Panc1 (cell line): ENCODE results near the gene KIF7. TPM values are rescaled to one million over a fixed set of nuclear protein-coding genes. Genes with fewer than 3 reads are reported as not detected.

ENCODE experiments used
- ATAC-seq: fragments of 200-7000 bp; cut with Tn5 transposase; 2 replicates; pipeline ENCODE4 v1.9.1; 2020; ENCODE audit warnings: mild to moderate bottlenecking, moderate library complexity
- BruUV-seq: library from RNA; stranded (reverse); fragments of 400-500 nt; replicated peaks from 2 replicates; lab custom pipeline; 2021; lab: Mats Ljungman, UMichigan
- CTCF ChIA-PET: fragments of 300-600 bp; sonication (Branson Sonifier 250); formaldehyde crosslinking; loops from one replicate; lab custom pipeline; 2022; ENCODE audit warnings: antibody characterized with exemption; lab: Charles Lee
- POLR2A ChIA-PET: fragments of 300-600 bp; sonication (Branson Sonifier 250); formaldehyde crosslinking; loops from one replicate; lab custom pipeline; 2022; ENCODE audit warnings: antibody characterized with exemption; lab: Charles Lee
- DNase-seq: peaks from one replicate; pipeline ENCODE4 v3.0.0-alpha.2; 2010; ENCODE audit warnings: low read depth, low spot score
- H3K27ac ChIP-seq: 2 replicates; pipeline ENCODE4 v1.5.1; 2011; ENCODE audit warnings: mild to moderate bottlenecking, low read length, inconsistent platforms
- H3K27me3 ChIP-seq: fragments of 200-500 bp; sonication (Bioruptor generic); 2 replicates; pipeline ENCODE4 v1.6.0; 2014; ENCODE audit warnings: low read length, inconsistent platforms; ENCODE audit not compliant: control insufficient read depth, insufficient read depth
- H3K36me3 ChIP-seq: fragments of 200-500 bp; sonication (Bioruptor generic); 2 replicates; pipeline ENCODE4 v1.5.1; 2014; ENCODE audit warnings: inconsistent platforms, mild to moderate bottlenecking, low read length, moderate library complexity; ENCODE audit not compliant: control insufficient read depth, insufficient read depth
- H3K4me1 ChIP-seq: 2 replicates; pipeline ENCODE4 v1.5.1; 2011; ENCODE audit warnings: inconsistent platforms, mild to moderate bottlenecking, low read length, moderate library complexity; ENCODE audit not compliant: control insufficient read depth, insufficient read depth
- H3K4me3 ChIP-seq, 2 experiments: 2 replicates each; pipeline ENCODE4 v1.5.1; 2011 to 2012; ENCODE audit warnings: low read depth in 2 of 2, low read length in 2 of 2, mild to moderate bottlenecking in 2 of 2, inconsistent platforms in 1 of 2, moderate library complexity in 1 of 2
- H3K9me3 ChIP-seq: fragments of 200-500 bp; sonication (Bioruptor generic); 2 replicates; pipeline ENCODE4 v1.5.1; 2014; ENCODE audit warnings: low read depth, mild to moderate bottlenecking, inconsistent platforms, low read length, moderate library complexity; ENCODE audit not compliant: control insufficient read depth, insufficient read depth
- CTCF ChIP-seq: fragments of 450-650 bp; IDR thresholded peaks from 2 replicates; pipeline ENCODE4 v1.5.1; 2017; ENCODE audit warnings: mild to moderate bottlenecking
- POLR2AphosphoS5 ChIP-seq: IDR thresholded peaks from 2 replicates; pipeline ENCODE4 v1.6.1; 2012; ENCODE audit warnings: mild to moderate bottlenecking, low read depth, low read length, moderate library complexity
- SIN3A ChIP-seq: IDR thresholded peaks from 2 replicates; pipeline ENCODE4 v1.6.1; 2012; ENCODE audit warnings: low read depth, mild to moderate bottlenecking, low read length, moderate library complexity, borderline replicate concordance; ENCODE audit not compliant: insufficient read depth
- TCF7L2 ChIP-seq: IDR thresholded peaks from 2 replicates; pipeline ENCODE4 v1.6.1; 2011; ENCODE audit warnings: mild to moderate bottlenecking, low read depth, low read length, inconsistent platforms
- in situ Hi-C: cut with HindIII; loops from 2 replicates; pipeline ENCODE4 v1.10.0; 2016; ENCODE audit warnings: low sequenced_read_pairs, low pct_unique_long_range_greater_than_20kb
- intact Hi-C: fragments of 100-400 bp; cut with micrococcal nuclease; formaldehyde crosslinking; loops from one replicate; pipeline ENCODE4 v1.10.0; 2022; ENCODE audit not compliant: unreplicated experiment
- total RNA-seq: library from RNA; stranded (reverse); gene quantifications from one replicate; pipeline ENCODE4 v1.2.1, GENCODE V29; 2021; ENCODE audit not compliant: unreplicated experiment
- TF ChIP-seq, protein P1 (sequence below), 2 experiments: IDR thresholded peaks; 2 replicates each; pipeline ENCODE4 v1.6.1; 2011 to 2012; ENCODE audit warnings: low read depth in 2 of 2, control low read depth in 1 of 2, low read length in 1 of 2, mild to moderate bottlenecking in 1 of 2, moderate library complexity in 1 of 2; ENCODE audit not compliant: insufficient read depth in 1 of 2

KIF7 gene
- total RNA-seq, 1 experiment from 2014 or later = 6.5 TPM

- in situ Hi-C loops = no loop called here
- ATAC-seq = no peak
- intact Hi-C loops = no loop called here
- CTCF ChIA-PET = no interaction called here
- Histone ChIP-seq H3K9me3 (no peaks in the 10 kb centered on the region), H3K4me1 (no peaks in the 10 kb centered on the region), H3K4me3 (no peak overlapping the region), H3K36me3 (peaks cover 44% of the 10 kb centered on the region; the same call in 1 of the 2 replicates), H3K27me3 (no peaks in the 10 kb centered on the region), H3K27ac (no peak overlapping the region)
- TF ChIP-seq SIN3A (no peak), TCF7L2 (no peak), CTCF (no peak), POLR2AphosphoS5 (no peak)
- TF ChIP-seq, protein P1, sequence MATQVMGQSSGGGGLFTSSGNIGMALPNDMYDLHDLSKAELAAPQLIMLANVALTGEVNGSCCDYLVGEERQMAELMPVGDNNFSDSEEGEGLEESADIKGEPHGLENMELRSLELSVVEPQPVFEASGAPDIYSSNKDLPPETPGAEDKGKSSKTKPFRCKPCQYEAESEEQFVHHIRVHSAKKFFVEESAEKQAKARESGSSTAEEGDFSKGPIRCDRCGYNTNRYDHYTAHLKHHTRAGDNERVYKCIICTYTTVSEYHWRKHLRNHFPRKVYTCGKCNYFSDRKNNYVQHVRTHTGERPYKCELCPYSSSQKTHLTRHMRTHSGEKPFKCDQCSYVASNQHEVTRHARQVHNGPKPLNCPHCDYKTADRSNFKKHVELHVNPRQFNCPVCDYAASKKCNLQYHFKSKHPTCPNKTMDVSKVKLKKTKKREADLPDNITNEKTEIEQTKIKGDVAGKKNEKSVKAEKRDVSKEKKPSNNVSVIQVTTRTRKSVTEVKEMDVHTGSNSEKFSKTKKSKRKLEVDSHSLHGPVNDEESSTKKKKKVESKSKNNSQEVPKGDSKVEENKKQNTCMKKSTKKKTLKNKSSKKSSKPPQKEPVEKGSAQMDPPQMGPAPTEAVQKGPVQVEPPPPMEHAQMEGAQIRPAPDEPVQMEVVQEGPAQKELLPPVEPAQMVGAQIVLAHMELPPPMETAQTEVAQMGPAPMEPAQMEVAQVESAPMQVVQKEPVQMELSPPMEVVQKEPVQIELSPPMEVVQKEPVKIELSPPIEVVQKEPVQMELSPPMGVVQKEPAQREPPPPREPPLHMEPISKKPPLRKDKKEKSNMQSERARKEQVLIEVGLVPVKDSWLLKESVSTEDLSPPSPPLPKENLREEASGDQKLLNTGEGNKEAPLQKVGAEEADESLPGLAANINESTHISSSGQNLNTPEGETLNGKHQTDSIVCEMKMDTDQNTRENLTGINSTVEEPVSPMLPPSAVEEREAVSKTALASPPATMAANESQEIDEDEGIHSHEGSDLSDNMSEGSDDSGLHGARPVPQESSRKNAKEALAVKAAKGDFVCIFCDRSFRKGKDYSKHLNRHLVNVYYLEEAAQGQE (IDR thresholded peaks at IDR 0.05; ENCODE audit: insufficient read depth in 1 of 2, low read depth in 2 of 2, low read length in 1 of 2) = no peak
- no peak for DNase-seq
- POLR2A ChIA-PET = interaction anchor here (0.7 kb wide), 1 partner anchor 15 kb away, joined by 5 read pairs; no protein-coding TSS in a partner anchor
- BruUV-seq = no TSS peak
These were observed 56.2 kb downstream of the KIF7 start for GRCh38 chr15:89599021-89599420.

DNA sequence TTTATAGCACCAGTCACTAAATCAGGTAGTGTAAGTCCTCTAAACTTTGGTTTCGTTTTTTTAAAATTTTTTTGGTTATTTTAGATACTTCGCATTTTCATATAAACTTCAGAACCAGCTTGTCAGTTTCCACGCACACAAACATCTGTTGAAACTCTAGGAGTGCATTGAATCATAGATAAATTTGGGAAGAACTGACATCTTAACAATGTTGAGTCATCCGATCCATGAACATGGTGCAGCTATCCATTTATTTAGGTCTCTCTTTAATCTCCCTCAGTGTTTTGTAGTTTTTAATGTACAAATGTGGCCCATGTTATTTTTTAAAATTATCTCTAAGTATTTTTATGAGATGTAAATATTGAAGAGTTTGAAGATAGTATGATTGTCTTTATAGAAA lies 62.2 kb downstream of the KIF7 start:
- POLR2A ChIA-PET = no interaction called here
- no peaks in the 10 kb centered on the region for H3K27me3 ChIP-seq
- CTCF ChIA-PET = no interaction called here
- intact Hi-C loops (no loop called here), in situ Hi-C loops (no loop called here)
- DNase-seq (no peak), ATAC-seq (no peak)
- peaks cover 28% of the 10 kb centered on the region; the same call in 1 of the 2 replicates for H3K36me3 ChIP-seq
- TF ChIP-seq POLR2AphosphoS5 (no peak), SIN3A (no peak), TCF7L2 (no peak), CTCF (no peak)
- TF ChIP-seq, protein P1 (IDR thresholded peaks at IDR 0.05; ENCODE audit: insufficient read depth in 1 of 2, low read depth in 2 of 2, low read length in 1 of 2) = no peak
- no peaks in the 10 kb centered on the region for H3K4me1 ChIP-seq
- no peak overlapping the region for H3K27ac ChIP-seq
- H3K9me3 ChIP-seq = no peaks in the 10 kb centered on the region
- no TSS peak for BruUV-seq
- no peak overlapping the region for H3K4me3 ChIP-seq
